Suprapubic skin (tissue), 3 donors: ENCODE measurements around the gene UNC45A.

ENCODE experiments used
- CTCF ChIP-seq, 2 donors: fragments of 200-600 bp in 1 of 2; fragments of 450-650 bp in 1 of 2; sonication (generic) in 1 of 2; IDR thresholded peaks; one replicate each; pipeline ENCODE4 v1.5.1; 2016 to 2019; ENCODE audit warnings: antibody characterized with exemption in 2 of 2, mild to moderate bottlenecking in 1 of 2, moderate library complexity in 1 of 2
- EP300 ChIP-seq: sonication (generic); formaldehyde crosslinking; IDR thresholded peaks from one replicate; pipeline ENCODE4 v1.6.1; 2017; ENCODE audit warnings: antibody characterized with exemption
- POLR2A ChIP-seq, 2 donors: fragments of 450-650 bp; IDR thresholded peaks; one replicate each; pipeline ENCODE4 v1.6.1; 2017; ENCODE audit warnings: antibody characterized with exemption in 2 of 2, mild to moderate bottlenecking in 2 of 2, moderate library complexity in 2 of 2

GRCh38 chr15:90885432-90886290 lies 49.4 kb upstream of the UNC45A start:
- peak; percentile 94 to 97 for TF ChIP-seq CTCF (IDR thresholded peaks at IDR 0.05)
- no peak for TF ChIP-seq POLR2A (IDR thresholded peaks at IDR 0.05)
- no peak for TF ChIP-seq EP300
